ENCODE measurements around the gene BRD4.

BRD4 gene

GRCh38 chr19:15265214-15265849, 67.0 kb downstream of the BRD4 start:
- no peaks in the 10 kb centered on the region for H3K9me3 ChIP-seq
- no peaks in the 10 kb centered on the region for H3K27me3 ChIP-seq
- no peak for TF ChIP-seq CTCF (IDR thresholded peaks at IDR 0.05)
- H3K27ac ChIP-seq: no peak overlapping the region
- peaks cover 100% of the 10 kb centered on the region for H3K36me3 ChIP-seq
- H3K4me3 ChIP-seq (ENCODE audit: low read depth in 1 of 2, low read length in 1 of 2): no peak overlapping the region
- no peaks in the 10 kb centered on the region for H3K4me1 ChIP-seq (ENCODE audit: control insufficient read depth in 1 of 2, insufficient read depth in 1 of 2, low read depth in 1 of 2, low read length in 1 of 2)

GRCh38 chr19:15264933-15265206, 67.5 kb downstream of the BRD4 start:
- Histone ChIP-seq H3K9me3 (no peaks in the 10 kb centered on the region), H3K36me3 (peaks cover 100% of the 10 kb centered on the region), H3K27ac (no peak overlapping the region)

GRCh38 chr19:15264061-15264932, 68.0 kb downstream of the BRD4 start:
- no peaks in the 10 kb centered on the region for H3K27me3 ChIP-seq
- H3K27ac ChIP-seq: no peak overlapping the region
- peak; percentile 46 for TF ChIP-seq CTCF (IDR thresholded peaks at IDR 0.05)
- H3K36me3 ChIP-seq: peaks cover 100% of the 10 kb centered on the region
- no peak overlapping the region for H3K4me3 ChIP-seq (ENCODE audit: low read depth in 1 of 2, low read length in 1 of 2)
- no peaks in the 10 kb centered on the region for H3K4me1 ChIP-seq (ENCODE audit: control insufficient read depth in 1 of 2, insufficient read depth in 1 of 2, low read depth in 1 of 2, low read length in 1 of 2)
- H3K9me3 ChIP-seq: no peaks in the 10 kb centered on the region

More at GRCh38 chr19:15264933-15265206, 67.5 kb downstream of the BRD4 start:
- Histone ChIP-seq H3K27me3 (no peaks in the 10 kb centered on the region), H3K4me3 (ENCODE audit: low read depth in 1 of 2, low read length in 1 of 2) (no peak overlapping the region), H3K4me1 (ENCODE audit: control insufficient read depth in 1 of 2, insufficient read depth in 1 of 2, low read depth in 1 of 2, low read length in 1 of 2) (no peaks in the 10 kb centered on the region)
- TF ChIP-seq CTCF (IDR thresholded peaks at IDR 0.05): no peak

- Histone ChIP-seq H3K27ac (no peak overlapping the region), H3K27me3 (no peaks in the 10 kb centered on the region), H3K9me3 (no peaks in the 10 kb centered on the region), H3K4me1 (ENCODE audit: control insufficient read depth in 1 of 2, insufficient read depth in 1 of 2, low read depth in 1 of 2, low read length in 1 of 2) (no peaks in the 10 kb centered on the region), H3K4me3 (ENCODE audit: low read depth in 1 of 2, low read length in 1 of 2) (no peak overlapping the region), H3K36me3 (peaks cover 100% of the 10 kb centered on the region)
- TF ChIP-seq CTCF (IDR thresholded peaks at IDR 0.05): no peak
Measured at GRCh38 chr19:15263361-15263985, 68.9 kb downstream of the BRD4 start.

- Histone ChIP-seq H3K9me3 (no peaks in the 10 kb centered on the region), H3K27me3 (no peaks in the 10 kb centered on the region), H3K27ac (no peak overlapping the region), H3K4me3 (ENCODE audit: low read depth in 1 of 2, low read length in 1 of 2) (no peak overlapping the region), H3K4me1 (ENCODE audit: control insufficient read depth in 1 of 2, insufficient read depth in 1 of 2, low read depth in 1 of 2, low read length in 1 of 2) (no peaks in the 10 kb centered on the region), H3K36me3 (peaks cover 100% of the 10 kb centered on the region)
- no peak for TF ChIP-seq CTCF (IDR thresholded peaks at IDR 0.05)
Measured at GRCh38 chr19:15262011-15262410, 70.3 kb downstream of the BRD4 start.

Measured in neutrophil (primary cell).